IPS DF 4.7 (cell line): ENCODE measurements around the gene RGS1.

Source experiments
- DNase-seq: peaks from one replicate; pipeline ENCODE4 v3.0.0-alpha.2; 2013; ENCODE audit warnings: low spot score; ENCODE audit errors: extremely low read depth

RGS1 gene

DNA sequence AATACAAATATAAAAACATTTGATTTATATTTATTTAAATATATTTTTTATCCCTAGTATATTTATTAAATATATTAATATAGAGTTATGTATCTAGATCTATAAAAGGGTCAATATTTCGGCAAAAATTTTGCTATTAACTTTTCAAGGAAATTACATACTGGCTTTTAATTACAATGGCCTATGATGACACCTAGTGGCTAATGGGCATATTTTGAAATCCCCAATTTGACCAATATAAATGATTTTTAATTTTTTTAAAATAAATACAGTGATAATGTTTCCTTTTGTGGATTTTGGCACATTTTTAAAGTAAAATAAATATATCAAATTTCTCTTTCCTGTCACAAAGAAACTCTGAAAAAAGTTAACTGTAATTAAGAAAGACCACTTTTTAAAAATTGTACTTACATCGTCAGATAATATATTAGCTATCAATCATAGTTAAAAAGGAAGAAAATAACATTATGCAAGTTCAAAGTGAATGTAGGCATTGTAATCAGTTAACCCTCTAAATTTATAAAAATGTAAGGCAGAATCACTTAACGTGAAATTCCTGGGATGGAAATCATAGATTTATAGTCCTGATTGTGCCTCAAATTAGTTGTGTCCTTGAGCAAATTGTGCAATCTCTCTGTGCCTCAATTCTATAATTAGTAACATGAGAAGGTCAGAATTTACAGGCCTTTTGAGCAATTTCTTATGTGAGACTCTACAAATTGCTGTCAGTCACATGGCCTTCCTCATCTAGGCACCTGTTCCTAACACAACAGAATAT, 34.7 kb downstream of the RGS1 start:
- no peak for DNase-seq

DNA sequence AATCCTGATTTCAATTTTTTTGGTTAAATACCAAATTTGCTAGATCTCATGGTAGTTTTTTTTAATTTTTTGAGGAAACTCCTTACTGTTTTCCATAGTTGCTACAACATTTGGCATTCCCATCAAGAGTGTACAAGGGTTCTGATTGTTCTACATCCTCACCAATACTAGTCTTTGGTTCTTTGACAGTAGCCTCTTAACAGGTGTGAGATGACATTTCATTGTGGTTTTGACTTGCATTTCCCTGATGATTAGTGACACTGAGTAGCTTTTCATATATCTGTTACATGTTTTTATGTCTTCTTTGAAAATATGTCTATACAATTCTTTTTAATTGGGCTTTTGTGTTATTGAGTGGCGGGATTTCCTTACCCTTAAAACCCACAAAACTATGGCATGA, 39.5 kb downstream of the RGS1 start:
- DNase-seq = no peak

DNA sequence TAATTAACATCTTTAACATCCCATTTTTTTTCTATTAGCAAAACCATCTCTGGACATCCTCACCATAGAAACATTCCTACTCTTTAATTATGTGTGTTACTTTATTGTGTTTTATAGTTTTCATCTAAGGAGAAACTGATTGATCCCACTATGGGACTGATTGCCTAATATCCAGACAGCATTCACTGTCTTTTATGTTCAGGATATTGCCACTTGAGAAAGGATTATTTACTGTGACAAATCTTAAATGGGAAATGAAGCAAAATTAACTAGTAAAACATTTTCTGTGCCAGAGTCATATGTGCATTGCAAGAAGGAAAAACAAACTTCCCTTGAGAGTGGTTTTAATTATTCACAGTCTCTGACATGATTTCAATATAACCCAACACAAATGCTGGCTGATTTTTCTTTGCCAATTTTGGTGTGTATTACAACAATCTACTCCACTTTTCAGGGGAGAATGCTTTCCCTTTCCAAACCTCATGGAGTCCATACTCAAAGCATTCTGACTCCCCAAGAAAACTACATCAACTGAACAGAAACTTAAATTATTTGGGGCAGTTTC, 44.6 kb downstream of the RGS1 start:
- DNase-seq = no peak

DNA sequence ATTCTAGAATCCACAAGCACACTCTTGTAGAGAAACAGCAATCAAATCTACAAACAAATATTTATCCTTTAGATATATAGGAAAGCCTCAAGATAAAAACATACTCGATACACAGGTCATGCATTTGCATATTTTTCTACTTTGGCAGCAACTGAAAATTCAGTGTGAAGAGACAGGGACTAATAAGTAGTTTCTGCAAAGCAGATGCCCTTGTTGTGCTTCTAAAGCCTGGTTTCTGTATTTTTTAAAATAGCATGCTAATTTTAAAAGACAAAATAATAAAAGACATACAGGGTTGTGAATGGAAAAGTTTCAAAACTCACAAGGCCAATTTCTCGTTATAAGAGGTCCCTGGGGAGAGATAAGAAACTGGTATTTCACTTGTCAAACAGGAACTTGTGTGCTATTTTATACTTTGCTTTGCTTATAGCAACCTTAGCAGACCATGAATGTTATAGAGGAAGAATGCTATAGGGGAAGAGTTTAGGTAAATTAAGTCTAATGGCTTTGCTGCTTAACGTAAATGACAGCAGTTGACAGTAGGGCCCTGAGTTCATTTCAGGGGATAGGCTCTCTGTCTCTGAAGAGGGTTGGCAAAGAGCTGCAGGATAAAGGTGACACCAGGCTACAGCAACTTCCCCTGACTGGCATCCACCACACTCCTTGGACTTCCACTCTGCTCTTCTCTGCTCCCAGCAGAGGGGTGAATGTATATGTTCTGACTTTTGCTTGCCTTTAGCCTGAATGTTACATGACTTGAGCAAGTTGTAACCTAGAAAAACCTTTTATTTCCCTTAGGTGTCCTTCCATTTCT, 51.0 kb downstream of the RGS1 start:
- no peak for DNase-seq

DNA sequence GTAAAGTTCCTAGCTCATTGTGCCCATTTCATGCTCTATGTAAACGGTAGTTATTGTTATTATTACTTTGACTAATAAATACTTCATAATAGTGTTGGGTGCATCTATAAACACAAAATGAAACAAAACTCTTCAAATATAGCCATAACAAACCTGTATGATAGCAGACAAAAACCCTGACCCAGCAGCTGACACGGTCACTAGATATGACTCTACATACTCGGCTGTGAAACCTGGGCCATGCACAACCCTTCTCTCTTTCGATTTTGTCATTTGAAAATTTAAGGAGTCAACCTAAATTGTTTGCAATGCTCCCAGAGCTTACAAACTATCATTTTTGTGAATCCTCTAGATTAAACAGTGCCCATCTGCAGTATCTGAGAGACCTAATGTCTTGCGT, 52.3 kb downstream of the RGS1 start:
- no peak for DNase-seq

DNA sequence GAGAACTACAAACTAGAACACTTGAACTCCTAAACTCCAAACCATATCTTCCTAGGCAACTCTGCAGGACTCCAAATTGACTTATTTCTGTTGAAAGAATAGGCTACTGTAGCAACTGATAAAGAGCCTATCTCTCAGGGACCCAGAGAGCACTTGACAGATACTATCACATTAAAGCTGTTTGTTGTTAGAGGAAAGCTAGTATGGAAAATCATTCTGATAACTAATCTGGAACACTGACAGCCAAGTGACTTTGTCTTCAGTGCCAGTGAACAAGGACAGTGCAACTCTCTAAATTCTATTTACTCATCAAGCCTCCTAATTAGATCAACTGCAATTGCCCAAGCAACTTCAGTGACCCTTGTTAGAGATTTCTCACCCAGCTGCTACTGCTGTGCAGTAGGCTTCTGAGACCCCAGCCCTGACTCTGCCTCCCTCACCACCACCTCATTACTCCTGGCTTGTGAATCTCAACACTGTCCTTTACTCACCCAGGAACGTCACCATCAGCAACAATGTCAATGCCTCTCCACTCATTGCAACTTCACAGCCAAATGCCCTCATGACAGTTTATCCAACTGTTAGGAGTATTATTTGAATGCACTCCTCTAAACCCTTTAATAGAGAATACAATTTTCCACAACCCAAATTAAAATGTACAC, 53.0 kb downstream of the RGS1 start:
- DNase-seq = no peak

DNA sequence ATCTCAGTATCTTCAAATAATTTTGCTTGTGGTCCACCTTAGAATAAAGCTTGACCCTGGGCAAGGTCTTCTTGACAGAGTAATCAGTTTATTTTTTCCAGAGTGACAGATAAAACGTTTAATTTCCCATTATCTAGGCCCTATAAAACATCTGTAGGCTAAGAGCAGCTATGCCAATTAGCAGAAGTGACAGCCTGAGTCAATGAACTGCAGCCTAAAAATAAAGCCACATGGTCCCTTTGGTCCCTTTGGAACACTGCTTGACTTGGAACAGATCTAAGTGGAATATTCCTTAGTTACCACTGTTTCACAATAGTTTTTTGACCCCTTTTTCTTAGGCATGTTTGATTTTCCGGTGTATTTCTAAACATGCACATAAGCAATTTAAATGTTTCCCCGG, 54.0 kb downstream of the RGS1 start:
- no peak for DNase-seq
